Vagina (tissue), 2 donors: ENCODE results near the gene DENND1A.

Experiments
- POLR2A ChIP-seq, 2 donors: fragments of 450-650 bp; IDR thresholded peaks; one replicate each; pipeline ENCODE4 v1.6.1; 2017; ENCODE audit warnings: antibody characterized with exemption in 2 of 2, mild to moderate bottlenecking in 2 of 2, moderate library complexity in 2 of 2
- TF ChIP-seq, protein P1 (sequence below), 3 experiments: fragments of 450-650 bp in 2 of 3; fragments of 200-600 bp in 1 of 3; sonication (generic) in 1 of 3; IDR thresholded peaks; one replicate each; pipeline ENCODE4 v1.5.1; 2017 to 2019; ENCODE audit warnings: antibody characterized with exemption in 3 of 3, mild to moderate bottlenecking in 2 of 3, moderate library complexity in 2 of 3

DNA sequence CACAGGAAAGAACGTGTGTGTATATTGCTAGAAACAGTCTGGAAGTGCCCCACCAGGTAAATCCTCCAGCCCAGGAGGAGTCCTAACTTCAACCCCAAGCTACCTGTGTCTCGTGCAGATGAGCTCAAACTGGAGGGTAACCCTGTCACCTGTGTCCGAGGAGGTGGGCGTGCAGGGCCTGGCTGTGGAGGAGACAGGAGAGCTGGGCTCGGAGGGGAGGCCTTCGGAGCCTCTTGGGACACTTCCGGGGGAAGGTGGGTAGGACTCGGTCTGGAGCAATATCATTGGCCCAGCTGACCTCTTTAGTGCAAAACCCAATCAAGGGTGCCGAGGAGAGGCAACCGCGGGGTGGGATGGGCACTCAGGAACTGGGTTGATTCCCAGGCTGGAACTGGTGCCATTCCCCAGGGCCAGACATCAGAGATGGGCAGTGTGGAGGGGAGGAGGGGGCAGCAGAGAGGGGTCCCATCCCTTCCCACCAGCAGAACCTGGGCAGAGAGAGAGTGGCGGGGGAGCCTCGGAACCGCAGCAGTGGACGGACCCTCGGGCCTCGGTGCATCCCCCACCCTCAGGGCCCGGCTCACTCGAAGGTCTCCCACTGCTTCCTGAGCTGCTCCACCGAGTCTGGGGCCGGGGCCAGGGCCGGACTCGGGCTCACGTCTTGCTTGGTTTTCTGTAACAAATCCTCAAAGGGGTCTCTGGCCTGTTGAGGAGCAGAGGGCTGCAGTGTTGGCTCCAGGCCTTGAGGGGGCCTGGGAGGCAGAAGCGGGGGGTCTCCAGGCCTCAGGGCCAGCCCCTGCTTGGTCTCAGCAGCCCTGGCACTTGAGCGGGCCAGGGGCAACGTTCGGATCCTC lies 548.8 kb downstream of the DENND1A start:
- no peak for TF ChIP-seq POLR2A (IDR thresholded peaks at IDR 0.05)
- TF ChIP-seq, protein P1, sequence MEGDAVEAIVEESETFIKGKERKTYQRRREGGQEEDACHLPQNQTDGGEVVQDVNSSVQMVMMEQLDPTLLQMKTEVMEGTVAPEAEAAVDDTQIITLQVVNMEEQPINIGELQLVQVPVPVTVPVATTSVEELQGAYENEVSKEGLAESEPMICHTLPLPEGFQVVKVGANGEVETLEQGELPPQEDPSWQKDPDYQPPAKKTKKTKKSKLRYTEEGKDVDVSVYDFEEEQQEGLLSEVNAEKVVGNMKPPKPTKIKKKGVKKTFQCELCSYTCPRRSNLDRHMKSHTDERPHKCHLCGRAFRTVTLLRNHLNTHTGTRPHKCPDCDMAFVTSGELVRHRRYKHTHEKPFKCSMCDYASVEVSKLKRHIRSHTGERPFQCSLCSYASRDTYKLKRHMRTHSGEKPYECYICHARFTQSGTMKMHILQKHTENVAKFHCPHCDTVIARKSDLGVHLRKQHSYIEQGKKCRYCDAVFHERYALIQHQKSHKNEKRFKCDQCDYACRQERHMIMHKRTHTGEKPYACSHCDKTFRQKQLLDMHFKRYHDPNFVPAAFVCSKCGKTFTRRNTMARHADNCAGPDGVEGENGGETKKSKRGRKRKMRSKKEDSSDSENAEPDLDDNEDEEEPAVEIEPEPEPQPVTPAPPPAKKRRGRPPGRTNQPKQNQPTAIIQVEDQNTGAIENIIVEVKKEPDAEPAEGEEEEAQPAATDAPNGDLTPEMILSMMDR (IDR thresholded peaks at IDR 0.05) = no peak
